Endothelial cell of umbilical vein (primary cell): Measurements from ENCODE around the gene CFAP99. TPM values are rescaled to one million over a fixed set of nuclear protein-coding genes. Genes with fewer than 3 reads are reported as not detected.

Experiments used
- BruUV-seq: library from RNA; stranded (reverse); fragments of 400-500 nt; replicated peaks from 2 replicates; lab custom pipeline; 2021; lab: Mats Ljungman, UMichigan
- CTCF ChIA-PET: fragments of 300-600, 350-600 bp; sonication (Branson Sonifier 250); formaldehyde crosslinking; loops from one replicate; lab custom pipeline; 2021; ENCODE audit warnings: antibody characterized with exemption, inconsistent platforms; lab: Charles Lee
- POLR2A ChIA-PET: fragments of 300-600, 350-600 bp; sonication (Branson Sonifier 250); formaldehyde crosslinking; loops from one replicate; lab custom pipeline; 2021; ENCODE audit warnings: antibody characterized with exemption, inconsistent platforms; lab: Charles Lee
- DNase-seq: peaks from one replicate; pipeline ENCODE4 v3.0.0-alpha.2; 2011; ENCODE audit warnings: low read depth, low spot score
- FAIRE-seq: peaks from 2 replicates; lab custom pipeline; 2011; peaks lifted over from hg19 to GRCh38; lab: Jason Lieb, UNC
- H2AFZ ChIP-seq: 2 replicates; pipeline ENCODE4 v1.6.0; 2012; ENCODE audit warnings: low read depth, low read length, control low read depth, inconsistent platforms
- H3K27ac ChIP-seq: 2 replicates; pipeline ENCODE4 v1.5.1; 2011; ENCODE audit warnings: low read depth, mild to moderate bottlenecking, control low read depth, low read length, moderate library complexity; ENCODE audit not compliant: insufficient read depth
- H3K27me3 ChIP-seq, 2 experiments: 2 replicates each; pipeline versions ENCODE4 v1.6.0 to v1.6.1; 2011; ENCODE audit warnings: low read length in 2 of 2, mixed read lengths in 1 of 2; ENCODE audit not compliant: control insufficient read depth in 2 of 2, insufficient read depth in 2 of 2
- H3K36me3 ChIP-seq, 2 experiments: 2 replicates in 1 of 2; 3 replicates in 1 of 2; pipeline ENCODE4 v1.5.1; 2011; ENCODE audit warnings: low read length in 2 of 2, mild to moderate bottlenecking in 1 of 2, moderate library complexity in 1 of 2; ENCODE audit not compliant: control insufficient read depth in 2 of 2, insufficient read depth in 2 of 2; ENCODE audit errors: extremely low read depth in 1 of 2
- H3K4me1 ChIP-seq: 3 replicates; pipeline ENCODE4 v1.5.1; 2011; ENCODE audit warnings: mild to moderate bottlenecking, low read length; ENCODE audit not compliant: control insufficient read depth, insufficient read depth; ENCODE audit errors: extremely low read depth
- H3K4me2 ChIP-seq: 2 replicates; pipeline ENCODE4 v1.6.1; 2011; ENCODE audit warnings: low read length, control low read depth, mixed read lengths; ENCODE audit not compliant: insufficient read depth
- H3K4me3 ChIP-seq, 3 experiments: fragments of 200-600 bp in 1 of 3; sonication (generic), shearing (Covaris generic) in 1 of 3; replicated peaks in 1 of 3; 2 replicates each; pipeline ENCODE4 v1.5.1; 2011 to 2016; ENCODE audit warnings: control low read depth in 3 of 3, low read length in 3 of 3, mild to moderate bottlenecking in 2 of 3, inconsistent platforms in 1 of 3, low read depth in 1 of 3, moderate library complexity in 1 of 3; ENCODE audit not compliant: insufficient read depth in 1 of 3
- H3K79me2 ChIP-seq: 2 replicates; pipeline ENCODE4 v1.6.0; 2012; ENCODE audit warnings: low read length, inconsistent platforms; ENCODE audit not compliant: control insufficient read depth, insufficient read depth
- H3K9ac ChIP-seq: replicated peaks from 2 replicates; pipeline ENCODE3; 2011; ENCODE audit warnings: low read length, control low read depth; ENCODE audit not compliant: insufficient read depth; ENCODE audit errors: extremely low read depth
- H3K9me1 ChIP-seq: replicated peaks from 3 replicates; pipeline ENCODE4 v1.6.0; 2011; ENCODE audit warnings: mild to moderate bottlenecking, low read length; ENCODE audit not compliant: control insufficient read depth, insufficient read depth; ENCODE audit errors: extremely low read depth
- H3K9me3 ChIP-seq: replicated peaks from 2 replicates; pipeline ENCODE4 v1.5.1; 2012; ENCODE audit warnings: low read length, inconsistent platforms; ENCODE audit not compliant: control insufficient read depth, insufficient read depth
- H4K20me1 ChIP-seq: replicated peaks from 2 replicates; pipeline ENCODE3; 2011; ENCODE audit warnings: mild to moderate bottlenecking, low read length; ENCODE audit not compliant: control insufficient read depth, insufficient read depth; ENCODE audit errors: extremely low read depth
- CTCF ChIP-seq, 2 donors: IDR thresholded peaks; 1 replicate in 1 of 2; 2 replicates in 1 of 2; pipeline ENCODE4 v1.5.1; 2011; ENCODE audit warnings: low read length in 2 of 2, mild to moderate bottlenecking in 2 of 2, moderate library complexity in 2 of 2, control low read depth in 1 of 2, inconsistent platforms in 1 of 2, low read depth in 1 of 2; ENCODE audit not compliant: insufficient read depth in 1 of 2; ENCODE audit errors: extremely low read depth in 1 of 2
- EZH2 ChIP-seq: IDR thresholded peaks from 2 replicates; pipeline ENCODE4 v1.6.1; 2012; ENCODE audit warnings: borderline replicate concordance, low read depth, mild to moderate bottlenecking, moderate library complexity, low read length, inconsistent platforms; ENCODE audit not compliant: severe bottlenecking
- FOS ChIP-seq: IDR thresholded peaks from 2 replicates; pipeline ENCODE4 v1.6.1; 2011; ENCODE audit warnings: mild to moderate bottlenecking, low read length, moderate library complexity, borderline replicate concordance; ENCODE audit not compliant: insufficient read depth
- GATA2 ChIP-seq: IDR thresholded peaks from 2 replicates; pipeline ENCODE4 v1.7.0; 2011; ENCODE audit warnings: low read depth, mild to moderate bottlenecking, moderate library complexity, mixed read lengths, low read length; ENCODE audit not compliant: insufficient read length, insufficient read depth
- JUN ChIP-seq: IDR thresholded peaks from 2 replicates; pipeline ENCODE4 v1.6.1; 2011; ENCODE audit warnings: borderline replicate concordance, low read depth; ENCODE audit not compliant: insufficient read length, insufficient read depth
- MAX ChIP-seq: IDR thresholded peaks from 2 replicates; pipeline ENCODE4 v1.6.1; 2011; ENCODE audit not compliant: insufficient read depth, insufficient read length
- MYC ChIP-seq: IDR thresholded peaks from one replicate; pipeline ENCODE4 v1.6.1; 2011; ENCODE audit warnings: mild to moderate bottlenecking, low read depth, low read length
- POLR2A ChIP-seq: IDR thresholded peaks from 2 replicates; pipeline ENCODE4 v1.6.1; 2012; ENCODE audit warnings: low read depth, mild to moderate bottlenecking, control low read depth, low read length
- dilution Hi-C: fragments of 300-500 bp; cut with MboI; formaldehyde crosslinking; loops from one replicate; pipeline ENCODE4 v1.15.0; 2019; ENCODE audit warnings: low sequenced_read_pairs; ENCODE audit not compliant: extremely low pct_ligation_motif_present
- intact Hi-C: fragments of 100-400 bp; cut with micrococcal nuclease; formaldehyde crosslinking; loops from one replicate; pipeline ENCODE4 v1.10.0; 2022
- polyA plus RNA-seq, 4 experiments: library from polyadenylated mRNA; depleted of rRNA in 3 of 4; stranded (reverse) in 3 of 4; unstranded in 1 of 4; fragments of >200 nt; gene quantifications; 2 replicates each; pipeline versions ENCODE4 v1.2.1 to v1.2.3, GENCODE V29; 2011 to 2012; ENCODE audit warnings: missing spikeins in 1 of 4
- total RNA-seq: library from RNA; stranded (reverse); gene quantifications from 2 replicates; pipeline ENCODE4 v1.2.3, GENCODE V29; 2021

The CFAP99 gene
- total and polyA plus RNA-seq, 2 donors (not counting 3 experiments of a cell fraction or from before 2014, with no cell fraction given) = 0.03 TPM; not detected in 1

- Histone ChIP-seq H3K9ac (no peak overlapping the region), H2AFZ (no peak overlapping the region), H3K9me1 (no peaks in the 10 kb centered on the region), H3K4me1 (no peaks in the 10 kb centered on the region), H4K20me1 (peaks cover 2% of the 10 kb centered on the region), H3K9me3 (no peaks in the 10 kb centered on the region), H3K4me2 (no peak overlapping the region), H3K27ac (no peak overlapping the region), H3K27me3 (no peaks in the 10 kb centered on the region), H3K79me2 (peaks cover 50% of the 10 kb centered on the region), H3K4me3 (no peak overlapping the region), H3K36me3 (peaks cover 22 to 27% of the 10 kb centered on the region in 2 experiments)
- POLR2A ChIA-PET = no interaction called here
- no peak for DNase-seq
- dilution Hi-C loops (no loop called here), intact Hi-C loops (no loop called here)
- BruUV-seq = no TSS peak
- CTCF ChIA-PET = no interaction called here
- TF ChIP-seq FOS = no peak
- no peak for TF ChIP-seq JUN
- TF ChIP-seq EZH2 = no peak
- FAIRE-seq = no peak
These were observed 81.8 kb downstream of the CFAP99 start for GRCh38 chr4:2500547-2500946.

- Histone ChIP-seq H3K27ac (no peak overlapping the region), H2AFZ (no peak overlapping the region), H3K4me1 (no peaks in the 10 kb centered on the region), H3K4me2 (no peak overlapping the region), H4K20me1 (peaks cover 2% of the 10 kb centered on the region), H3K4me3 (no peak overlapping the region), H3K36me3 (peaks cover 24 to 27% of the 10 kb centered on the region in 2 experiments), H3K9me1 (no peaks in the 10 kb centered on the region), H3K9ac (no peak overlapping the region), H3K27me3 (no peaks in the 10 kb centered on the region), H3K79me2 (peaks cover 48% of the 10 kb centered on the region), H3K9me3 (no peaks in the 10 kb centered on the region)
- ChIA-PET POLR2A (no interaction called here), CTCF (no interaction called here)
- TF ChIP-seq JUN (no peak), MYC (no peak), CTCF (IDR thresholded peaks at IDR 0.05; ENCODE audit: extremely low read depth in 1 of 2, insufficient read depth in 1 of 2, low read depth in 1 of 2, low read length in 2 of 2) (no peak), FOS (no peak), GATA2 (no peak), POLR2A (no peak), MAX (no peak)
- dilution Hi-C loops (no loop called here), intact Hi-C loops (no loop called here)
- DNase-seq (no peak), FAIRE-seq (no peak)
- BruUV-seq = no TSS peak
These were observed 82.4 kb downstream of the CFAP99 start for GRCh38 chr4:2501034-2501594.
